Activated naive CD4-positive, alpha-beta T cell treated with anti-CD3 and anti-CD28 coated beads, Interleukin-2, amount 10 ng/mL, durations not matched to agents 7 days and 5 days (primary cell): ENCODE results near the gene RTN1.
"Not testable (repeated sequence)": the region's sequence is repeated elsewhere in the genome, so short reads cannot be mapped to it uniquely, and the experiment has no call there.

Experiments used
- CTCF ChIA-PET: fragments of 350-600 bp; sonication (Branson Sonifier 250); formaldehyde crosslinking; loops from one replicate; lab custom pipeline; 2021; ENCODE audit warnings: antibody characterized with exemption; lab: Charles Lee
- DNase-seq: peaks from one replicate; pipeline ENCODE4 v3.0.0-alpha.2; 2020
- H3K27ac Mint-ChIP-seq: one replicate; pipeline ENCODE4 v1.8.0; 2021; ENCODE audit warnings: mild to moderate bottlenecking, moderate library complexity, mixed read lengths
- H3K27me3 Mint-ChIP-seq: one replicate; pipeline ENCODE4 v1.8.0; 2021; ENCODE audit warnings: mild to moderate bottlenecking, mixed read lengths
- H3K36me3 Mint-ChIP-seq: one replicate; pipeline ENCODE4 v1.8.0; 2021; ENCODE audit warnings: mixed read lengths
- H3K4me1 Mint-ChIP-seq: one replicate; pipeline ENCODE4 v1.8.0; 2021; ENCODE audit warnings: mixed read lengths
- H3K4me3 Mint-ChIP-seq: one replicate; pipeline ENCODE4 v1.8.0; 2021; ENCODE audit warnings: mild to moderate bottlenecking, moderate library complexity, mixed read lengths
- H3K9me3 Mint-ChIP-seq: one replicate; pipeline ENCODE4 v1.8.0; 2021; ENCODE audit warnings: mixed read lengths

RTN1 gene

DNA sequence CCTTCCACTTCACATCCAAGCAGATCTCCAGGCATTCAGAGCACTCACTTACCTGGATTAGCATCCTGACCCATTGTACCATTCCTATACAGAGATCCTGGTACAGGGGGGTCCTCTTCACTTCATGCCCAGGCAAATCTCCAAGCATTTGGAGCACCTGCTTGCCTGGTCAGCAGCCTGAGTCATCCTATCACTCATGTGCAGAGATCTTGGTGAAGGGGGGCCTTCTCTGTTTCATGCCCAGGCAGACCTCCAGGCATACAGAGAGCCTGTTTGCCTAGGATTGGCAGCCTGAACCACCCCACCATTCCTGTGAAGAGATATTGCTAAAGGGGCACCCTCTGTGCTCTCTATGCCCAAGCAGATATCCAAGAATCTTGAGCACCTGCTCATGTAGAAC, 182.9 kb downstream of the RTN1 start:
- Mint-ChIP-seq H3K4me1 (no peaks in the 10 kb centered on the region), H3K27ac (no peak overlapping the region), H3K27me3 (no peaks in the 10 kb centered on the region), H3K4me3 (no peak overlapping the region), H3K36me3 (no peaks in the 10 kb centered on the region), H3K9me3 (no peaks in the 10 kb centered on the region)
- DNase-seq: no peak
- CTCF ChIA-PET: no interaction called here

GRCh38 chr14:59679872-59680271, 190.7 kb downstream of the RTN1 start:
- Mint-ChIP-seq H3K27me3 (peaks cover 9% of the 10 kb centered on the region), H3K4me3 (no peak overlapping the region), H3K4me1 (no peaks in the 10 kb centered on the region), H3K9me3 (no peaks in the 10 kb centered on the region), H3K36me3 (no peaks in the 10 kb centered on the region), H3K27ac (no peak overlapping the region)
- no peak for DNase-seq
- CTCF ChIA-PET: interaction anchor here (0.8 kb wide), 1 partner anchor 9 kb away, joined by 3 read pairs; no protein-coding TSS in a partner anchor

- CTCF ChIA-PET: no interaction called here
- no peaks in the 10 kb centered on the region for H3K36me3 Mint-ChIP-seq
- H3K27me3 Mint-ChIP-seq: peaks cover 9% of the 10 kb centered on the region
- no peaks in the 10 kb centered on the region for H3K4me1 Mint-ChIP-seq
- no peaks in the 10 kb centered on the region for H3K9me3 Mint-ChIP-seq
- H3K4me3 Mint-ChIP-seq: no peak overlapping the region
- no peak for DNase-seq
- H3K27ac Mint-ChIP-seq: no peak overlapping the region
These were observed 192.2 kb downstream of the RTN1 start for GRCh38 chr14:59678352-59678751.

GRCh38 chr14:59677771-59678231, 192.8 kb downstream of the RTN1 start:
- Mint-ChIP-seq H3K27ac (no peak overlapping the region), H3K36me3 (no peaks in the 10 kb centered on the region), H3K4me3 (no peak overlapping the region), H3K27me3 (peaks cover 9% of the 10 kb centered on the region), H3K9me3 (no peaks in the 10 kb centered on the region), H3K4me1 (no peaks in the 10 kb centered on the region)
- CTCF ChIA-PET: no interaction called here
- DNase-seq: no peak

- peaks cover 4% of the 10 kb centered on the region for H3K27me3 Mint-ChIP-seq
- no peak for DNase-seq
- no peak overlapping the region for H3K27ac Mint-ChIP-seq
- no peaks in the 10 kb centered on the region for H3K36me3 Mint-ChIP-seq
- CTCF ChIA-PET: no interaction called here
- H3K4me3 Mint-ChIP-seq: no peak overlapping the region
- no peaks in the 10 kb centered on the region for H3K9me3 Mint-ChIP-seq
- no peaks in the 10 kb centered on the region for H3K4me1 Mint-ChIP-seq
These were observed 195.2 kb downstream of the RTN1 start for GRCh38 chr14:59675394-59675793.

DNA sequence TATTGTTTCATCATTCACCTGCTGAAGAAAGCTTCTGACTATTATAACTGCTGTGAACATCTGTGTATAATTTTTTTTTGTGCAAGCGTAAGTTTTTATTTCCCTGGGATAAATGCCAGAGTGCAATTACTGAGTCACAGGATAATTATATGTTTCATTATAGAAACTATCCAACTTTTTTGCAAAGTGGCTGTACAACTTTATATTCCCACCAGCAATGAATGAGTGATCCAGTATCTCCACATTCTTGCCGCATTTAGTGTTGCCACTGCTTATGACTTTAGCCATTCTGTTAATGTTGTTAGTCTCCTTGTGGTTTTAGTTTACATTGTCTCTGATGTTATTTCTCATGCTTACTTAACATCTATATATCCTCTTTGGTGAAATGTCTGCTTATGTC, 205.8 kb downstream of the RTN1 start:
- Mint-ChIP-seq H3K9me3 (no peaks in the 10 kb centered on the region), H3K27me3 (no peaks in the 10 kb centered on the region), H3K4me1 (no peaks in the 10 kb centered on the region), H3K36me3 (no peaks in the 10 kb centered on the region), H3K27ac (no peak overlapping the region), H3K4me3 (no peak overlapping the region)
- DNase-seq: no peak
- CTCF ChIA-PET: no interaction called here

GRCh38 chr14:59657769-59658168, 212.8 kb downstream of the RTN1 start:
- Mint-ChIP-seq H3K36me3 (no peaks in the 10 kb centered on the region), H3K9me3 (peaks cover 2% of the 10 kb centered on the region), H3K4me3 (no peak overlapping the region), H3K27ac (no peak overlapping the region), H3K27me3 (no peaks in the 10 kb centered on the region), H3K4me1 (no peaks in the 10 kb centered on the region)
- DNase-seq: no peak
- CTCF ChIA-PET: no interaction called here

DNA sequence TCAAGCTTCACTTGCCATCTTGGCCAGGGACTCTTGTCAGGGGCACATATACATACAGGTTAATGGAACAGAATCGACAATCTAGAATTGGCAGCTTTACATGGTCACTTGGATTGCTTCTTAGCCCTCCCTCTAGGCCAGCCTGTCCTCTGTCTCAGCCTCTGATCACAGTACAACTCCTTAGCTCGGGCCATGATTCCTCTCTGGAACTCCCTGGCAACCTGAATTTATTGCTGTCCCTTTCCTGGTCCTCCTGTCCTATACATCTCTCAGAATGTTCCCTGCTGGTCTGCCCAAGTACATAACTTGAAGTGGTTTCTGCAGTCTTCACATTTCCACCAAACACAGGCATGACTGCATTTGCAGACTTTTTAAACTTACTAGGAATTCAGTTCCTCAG, 214.1 kb downstream of the RTN1 start:
- CTCF ChIA-PET: no interaction called here
- H3K9me3 Mint-ChIP-seq: peaks cover 4% of the 10 kb centered on the region
- H3K36me3 Mint-ChIP-seq: no peaks in the 10 kb centered on the region
- H3K4me1 Mint-ChIP-seq: no peaks in the 10 kb centered on the region
- no peak overlapping the region for H3K4me3 Mint-ChIP-seq
- no peaks in the 10 kb centered on the region for H3K27me3 Mint-ChIP-seq
- DNase-seq: no peak
- H3K27ac Mint-ChIP-seq: no peak overlapping the region

DNA sequence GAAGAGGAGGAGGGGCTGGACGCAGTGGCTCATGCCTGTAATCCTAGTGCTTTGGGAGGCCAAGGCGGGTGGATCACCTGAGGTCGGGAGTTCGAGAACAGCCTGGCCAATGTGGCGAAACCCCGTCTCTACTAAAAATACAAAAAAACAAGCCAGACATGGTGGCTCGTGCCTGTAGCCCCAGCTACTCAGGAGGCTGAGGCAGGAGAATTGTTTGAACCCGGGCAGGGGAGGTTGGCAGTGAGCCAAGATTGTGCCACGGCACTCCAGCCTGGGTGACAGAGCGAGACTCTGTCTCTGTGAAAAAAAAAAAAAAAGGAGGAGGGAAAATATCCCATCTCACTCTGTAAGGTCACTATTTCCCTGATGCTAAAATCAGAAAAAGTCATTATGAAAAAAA, 216.4 kb downstream of the RTN1 start:
- H3K27me3 Mint-ChIP-seq, H3K4me3 Mint-ChIP-seq, H3K36me3 Mint-ChIP-seq, H3K9me3 Mint-ChIP-seq, CTCF ChIA-PET, H3K27ac Mint-ChIP-seq, DNase-seq, H3K4me1 Mint-ChIP-seq: not testable (repeated sequence)

DNA sequence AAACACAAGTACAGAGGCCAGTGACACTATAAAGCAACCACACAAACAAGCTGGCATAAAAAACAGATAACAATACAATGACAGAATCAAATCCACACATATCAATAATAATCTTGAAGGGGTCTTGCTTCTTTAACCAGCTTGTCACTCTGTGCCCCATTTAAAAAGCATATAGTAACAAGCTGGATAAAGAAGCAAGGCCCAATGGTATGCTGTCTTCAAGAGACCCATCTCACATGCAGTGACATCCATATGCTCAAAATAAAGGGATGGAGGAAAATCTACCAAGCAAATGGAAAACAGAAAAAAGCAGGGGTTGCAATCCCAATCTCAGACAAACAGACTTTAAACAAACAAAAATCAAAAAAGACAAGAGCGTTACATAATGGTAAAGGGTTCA, 223.7 kb downstream of the RTN1 start:
- CTCF ChIA-PET, DNase-seq, H3K36me3 Mint-ChIP-seq: not testable (repeated sequence)

DNA sequence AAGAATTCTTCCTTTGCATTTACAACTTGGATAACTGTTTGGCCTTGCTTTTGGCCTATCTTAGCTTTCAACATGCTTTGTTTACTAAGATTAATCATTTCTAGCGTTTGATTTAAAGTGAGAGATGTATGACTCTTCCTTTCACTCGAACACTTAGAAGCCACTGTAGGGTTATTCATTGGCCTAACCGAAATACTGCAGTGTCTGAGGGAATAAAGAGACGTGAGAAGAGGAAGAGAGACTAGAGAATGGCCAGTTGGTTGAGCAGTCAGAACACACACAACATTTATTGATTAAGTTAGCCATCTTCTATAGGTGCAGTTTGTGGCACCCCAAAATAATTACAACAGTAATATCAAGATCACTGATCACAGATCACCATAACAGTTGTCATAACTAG, 231.7 kb downstream of the RTN1 start:
- CTCF ChIA-PET: no interaction called here
- Mint-ChIP-seq H3K27me3 (no peaks in the 10 kb centered on the region), H3K9me3 (no peaks in the 10 kb centered on the region), H3K4me3 (no peak overlapping the region), H3K27ac (no peak overlapping the region), H3K36me3 (no peaks in the 10 kb centered on the region), H3K4me1 (no peaks in the 10 kb centered on the region)
- no peak for DNase-seq

More for the DNA sequence above, 223.7 kb downstream of the RTN1 start:
- peaks cover 24% of the 10 kb centered on the region for H3K9me3 Mint-ChIP-seq
- H3K4me1 Mint-ChIP-seq, H3K27ac Mint-ChIP-seq, H3K4me3 Mint-ChIP-seq, H3K27me3 Mint-ChIP-seq: not testable (repeated sequence)

DNA sequence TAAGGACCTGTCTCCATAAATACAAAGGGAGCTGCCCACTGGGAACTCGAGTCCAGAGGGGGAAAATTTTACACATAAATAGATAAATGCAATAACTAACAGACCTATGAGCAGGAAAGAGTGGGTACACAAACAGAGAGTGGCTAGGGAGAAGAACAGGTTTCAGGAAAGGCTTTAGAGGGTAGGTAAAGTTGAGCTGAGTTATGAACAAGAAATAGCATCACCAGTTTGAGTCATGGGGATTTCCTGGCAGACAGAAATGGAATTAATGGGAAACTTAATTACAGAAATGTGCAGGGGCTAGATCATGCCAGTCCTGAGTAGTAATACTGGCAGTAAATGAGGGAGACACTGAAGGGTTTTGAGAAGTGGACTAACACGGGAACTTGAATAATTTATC, 236.0 kb downstream of the RTN1 start:
- no peak overlapping the region for H3K4me3 Mint-ChIP-seq
- peaks cover 33% of the 10 kb centered on the region for H3K27me3 Mint-ChIP-seq
- no peak for DNase-seq
- H3K36me3 Mint-ChIP-seq: no peaks in the 10 kb centered on the region
- CTCF ChIA-PET: no interaction called here
- H3K4me1 Mint-ChIP-seq: peaks cover 3% of the 10 kb centered on the region
- H3K9me3 Mint-ChIP-seq: no peaks in the 10 kb centered on the region
- no peak overlapping the region for H3K27ac Mint-ChIP-seq

GRCh38 chr14:59633486-59633885, 237.1 kb downstream of the RTN1 start:
- peaks cover 37% of the 10 kb centered on the region for H3K27me3 Mint-ChIP-seq
- CTCF ChIA-PET: interaction anchor here (0.7 to 1.8 kb wide), 8 partner anchors 10 to 554 kb away, joined by 3 to 8 read pairs (median 3); partner anchors contain the start of gene DHRS7
- no peak overlapping the region for H3K4me3 Mint-ChIP-seq
- peaks cover 3% of the 10 kb centered on the region for H3K4me1 Mint-ChIP-seq
- no peaks in the 10 kb centered on the region for H3K9me3 Mint-ChIP-seq
- H3K36me3 Mint-ChIP-seq: no peaks in the 10 kb centered on the region
- no peak for DNase-seq
- H3K27ac Mint-ChIP-seq: no peak overlapping the region

DNA sequence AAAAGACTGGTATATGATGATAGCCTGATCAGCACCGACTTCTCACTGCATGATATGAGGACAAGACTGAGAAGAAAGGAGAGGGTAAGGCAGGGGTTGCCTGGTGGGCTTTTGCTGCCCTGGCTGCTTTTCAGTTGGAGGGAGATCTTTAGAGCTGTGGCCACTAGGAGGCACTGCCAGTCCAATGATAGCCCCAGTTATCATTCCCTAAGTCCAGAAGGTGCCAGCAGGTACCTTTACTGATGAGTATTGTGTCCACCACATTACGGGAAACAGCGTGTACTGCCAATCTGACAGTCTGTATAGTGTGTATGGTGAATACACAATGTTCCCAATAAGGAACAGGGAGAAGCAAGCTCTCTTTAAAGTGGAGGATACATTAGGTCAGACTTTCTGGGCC, 238.2 kb downstream of the RTN1 start:
- Mint-ChIP-seq H3K4me3 (no peak overlapping the region), H3K27ac (no peak overlapping the region), H3K36me3 (no peaks in the 10 kb centered on the region), H3K9me3 (no peaks in the 10 kb centered on the region), H3K27me3 (peaks cover 37% of the 10 kb centered on the region), H3K4me1 (peaks cover 3% of the 10 kb centered on the region)
- DNase-seq: peak; percentile 22
- CTCF ChIA-PET: interaction anchor here (0.7 to 1.8 kb wide), 7 partner anchors 12 to 555 kb away, joined by 3 to 8 read pairs (median 4); no protein-coding TSS in a partner anchor

DNA sequence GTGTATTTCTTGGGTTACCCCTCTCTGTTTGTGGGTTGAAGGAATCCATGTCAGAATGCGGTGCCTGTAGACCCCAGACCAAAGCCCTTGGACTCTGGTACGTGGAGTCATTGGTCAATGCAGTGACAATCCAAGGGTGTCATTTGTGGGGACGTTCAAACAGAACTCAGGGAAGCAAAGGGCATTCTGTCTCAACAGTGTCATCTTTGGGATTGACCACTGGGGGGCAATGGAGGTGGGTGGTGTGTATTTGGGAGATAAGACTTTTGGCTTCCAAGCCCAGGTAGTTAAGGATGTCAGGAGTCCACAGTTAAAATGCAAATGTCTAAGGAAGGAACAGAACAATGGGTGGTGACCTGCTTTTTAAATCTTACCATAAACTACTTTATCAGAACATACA, 239.3 kb downstream of the RTN1 start:
- DNase-seq: no peak
- H3K36me3 Mint-ChIP-seq: no peaks in the 10 kb centered on the region
- peaks cover 3% of the 10 kb centered on the region for H3K4me1 Mint-ChIP-seq
- CTCF ChIA-PET: no interaction called here
- no peak overlapping the region for H3K4me3 Mint-ChIP-seq
- H3K9me3 Mint-ChIP-seq: no peaks in the 10 kb centered on the region
- no peak overlapping the region for H3K27ac Mint-ChIP-seq
- peaks cover 37% of the 10 kb centered on the region for H3K27me3 Mint-ChIP-seq
